ENCODE data around the gene TGFA.

- TF ChIP-seq CTCF (IDR thresholded peaks at IDR 0.05 in 2 of 3, conservative IDR thresholded peaks at IDR 0.05 in 1 of 3; ENCODE audit: borderline replicate concordance in 1 of 3, insufficient read depth in 1 of 3, low read depth in 2 of 3, low read length in 2 of 3) (no peak; a peak in 1 of 6 replicates), POLR2A (IDR thresholded peaks at IDR 0.05; ENCODE audit: borderline replicate concordance, extremely low read depth, insufficient read depth, insufficient read length) (no peak), EZH2phosphoT487 (IDR thresholded peaks at IDR 0.05; ENCODE audit: borderline replicate concordance) (no peak), POLR2AphosphoS5 (IDR thresholded peaks at IDR 0.05; ENCODE audit: low read depth, low read length) (no peak), YY1 (IDR thresholded peaks at IDR 0.05; ENCODE audit: extremely low read depth, insufficient replicate concordance, low read depth, low read length) (no peak), ATF3 (IDR thresholded peaks at IDR 0.05) (no peak), RAD21 (IDR thresholded peaks at IDR 0.05; ENCODE audit: low read depth) (no peak), JUND (IDR thresholded peaks at IDR 0.05) (no peak), ZBTB33 (IDR thresholded peaks at IDR 0.05; ENCODE audit: extremely low read depth, insufficient replicate concordance, low read length) (no peak), EZH2 (IDR thresholded peaks at IDR 0.05) (no peak)
These were observed 49.4 kb upstream of the TGFA start for GRCh38 chr2:70603066-70603465.

All from HCT116 (cell line).